Testis (tissue), 2 donors: Measurements from ENCODE around the gene GALNT17.

Source experiments
- CTCF ChIP-seq, 3 experiments: fragments of 450-650 bp in 2 of 3; fragments of 200-600 bp in 1 of 3; sonication (generic) in 1 of 3; IDR thresholded peaks; one replicate each; pipeline ENCODE4 v1.5.1; 2016 to 2019; ENCODE audit warnings: antibody characterized with exemption in 3 of 3, mild to moderate bottlenecking in 2 of 3, moderate library complexity in 1 of 3
- POLR2A ChIP-seq: fragments of 450-650 bp; IDR thresholded peaks from one replicate; pipeline ENCODE4 v1.6.1; 2017; ENCODE audit warnings: antibody characterized with exemption, mild to moderate bottlenecking, moderate library complexity

- no peak for TF ChIP-seq CTCF (IDR thresholded peaks at IDR 0.05)
- no peak for TF ChIP-seq POLR2A
These were observed 103.3 kb downstream of the GALNT17 start for GRCh38 chr7:71235253-71235652.
